Putamen (tissue), 1 donor: Measurements from ENCODE around the gene RERE.
A peak's percentile ranks its signal among the peaks of the same experiment; 100 is the strongest.
"Not testable (repeated sequence)": the region's sequence is repeated elsewhere in the genome, so short reads cannot be mapped to it uniquely, and the experiment has no call there.

Experiments
- DNase-seq: peaks from one replicate; pipeline ENCODE4 v3.0.0-alpha.2; 2016; ENCODE audit warnings: low spot score

The RERE gene

GRCh38 chr1:8448505-8448904 lies 368.9 kb downstream of the RERE start:
- not testable (repeated sequence) for DNase-seq

GRCh38 chr1:8447616-8448150 lies 369.8 kb downstream of the RERE start:
- DNase-seq, result no peak

GRCh38 chr1:8446119-8446518 lies 371.3 kb downstream of the RERE start:
- not testable (repeated sequence) for DNase-seq

GRCh38 chr1:8443558-8444194 lies 373.8 kb downstream of the RERE start:
- DNase-seq, result no peak

GRCh38 chr1:8441426-8441825 lies 376.0 kb downstream of the RERE start:
- no peak for DNase-seq

GRCh38 chr1:8439015-8439702 lies 378.3 kb downstream of the RERE start:
- peak; percentile 79 for DNase-seq

GRCh38 chr1:8438489-8438888 lies 379.0 kb downstream of the RERE start:
- no peak for DNase-seq

GRCh38 chr1:8437347-8437746 lies 380.1 kb downstream of the RERE start:
- no peak for DNase-seq

- DNase-seq, result no peak
Observed at GRCh38 chr1:8435569-8436071, 381.8 kb downstream of the RERE start.

- no peak for DNase-seq
Observed at GRCh38 chr1:8434101-8434500, 383.3 kb downstream of the RERE start.

- no peak for DNase-seq
Observed at GRCh38 chr1:8431784-8432183, 385.7 kb downstream of the RERE start.

GRCh38 chr1:8431019-8431418 lies 386.4 kb downstream of the RERE start:
- no peak for DNase-seq

GRCh38 chr1:8430476-8430875 lies 387.0 kb downstream of the RERE start:
- no peak for DNase-seq

- DNase-seq, result no peak
Observed at GRCh38 chr1:8429549-8430110, 387.8 kb downstream of the RERE start.

GRCh38 chr1:8428441-8428840 lies 389.0 kb downstream of the RERE start:
- DNase-seq, result no peak

- no peak for DNase-seq
Observed at GRCh38 chr1:8427986-8428385, 389.5 kb downstream of the RERE start.

GRCh38 chr1:8427493-8427892 lies 389.9 kb downstream of the RERE start:
- DNase-seq, result no peak

GRCh38 chr1:8426996-8427395 lies 390.4 kb downstream of the RERE start:
- no peak for DNase-seq

GRCh38 chr1:8425781-8426161 lies 391.7 kb downstream of the RERE start:
- no peak for DNase-seq

GRCh38 chr1:8425150-8425780 lies 392.2 kb downstream of the RERE start:
- DNase-seq, result no peak

- DNase-seq, result no peak
Observed at GRCh38 chr1:8424539-8425116, 392.8 kb downstream of the RERE start.
